NCI-H226 (cell line): ENCODE data around the gene TMSB15C.
"Not testable (repeated sequence)": the region's sequence is repeated elsewhere in the genome, so short reads cannot be mapped to it uniquely, and the experiment has no call there.

Source experiments
- DNase-seq: peaks from one replicate; pipeline ENCODE4 v3.0.0-alpha.2; 2015

TMSB15C gene

GRCh38 chrX:104075778-104076445 lies at the start of gene TMSB15C:
Gene TMSB15C (minus strand): TSS chrX:104076236.
- DNase-seq: not testable (repeated sequence)

- no peak for DNase-seq
Measured at GRCh38 chrX:104122829-104123228, 46.8 kb upstream of the TMSB15C start.

GRCh38 chrX:104118765-104119164 lies 42.7 kb upstream of the TMSB15C start:
- no peak for DNase-seq

- DNase-seq: no peak
Measured at GRCh38 chrX:104117759-104118158, 41.7 kb upstream of the TMSB15C start.

- DNase-seq: peak; percentile 16
Measured at GRCh38 chrX:104113222-104113965, 37.4 kb upstream of the TMSB15C start.

GRCh38 chrX:104112326-104112951 lies 36.4 kb upstream of the TMSB15C start, which contains the start of gene ZCCHC18:
Gene ZCCHC18 (plus strand): TSS chrX:104112523. CDS start chrX:104114112, 1,589 bp downstream.
- DNase-seq: peak; percentile 20

GRCh38 chrX:104110491-104111240 lies 34.6 kb upstream of the TMSB15C start:
- not testable (repeated sequence) for DNase-seq

- no peak for DNase-seq
Measured at GRCh38 chrX:104108955-104109354, 32.9 kb upstream of the TMSB15C start.

- DNase-seq: no peak
Measured at GRCh38 chrX:104105330-104106262, 29.6 kb upstream of the TMSB15C start.

- no peak for DNase-seq
Measured at GRCh38 chrX:104104676-104105075, 28.6 kb upstream of the TMSB15C start.

GRCh38 chrX:104098919-104099318 lies 22.9 kb upstream of the TMSB15C start:
- DNase-seq: no peak

- peak; percentile 7 for DNase-seq
Measured at GRCh38 chrX:104098151-104098808, 22.2 kb upstream of the TMSB15C start.

- no peak for DNase-seq
Measured at GRCh38 chrX:104085919-104086318, 9.9 kb upstream of the TMSB15C start.

GRCh38 chrX:104085477-104085876 lies 9.4 kb upstream of the TMSB15C start:
- no peak for DNase-seq

- no peak for DNase-seq
Measured at GRCh38 chrX:104084534-104085277, 8.7 kb upstream of the TMSB15C start.

- no peak for DNase-seq
Measured at GRCh38 chrX:104084063-104084462, 8.0 kb upstream of the TMSB15C start.

- not testable (repeated sequence) for DNase-seq
Measured at GRCh38 chrX:104077854-104078253, 1.8 kb upstream of the TMSB15C start.

- not testable (repeated sequence) for DNase-seq
Measured at GRCh38 chrX:104062636-104063035, 13.4 kb downstream of the TMSB15C start.

- not testable (repeated sequence) for DNase-seq
Measured at GRCh38 chrX:104054956-104055355, 21.1 kb downstream of the TMSB15C start.

- DNase-seq: no peak
Measured at GRCh38 chrX:104047171-104047570, 28.9 kb downstream of the TMSB15C start.

GRCh38 chrX:104045642-104046041 lies 30.4 kb downstream of the TMSB15C start:
- no peak for DNase-seq
